Stimulated activated CD4-positive, alpha-beta T cell treated with anti-CD3 and anti-CD28 coated beads, Interleukin-15, amount 100 ng/mL, for 48 hours (primary cell): Measurements from ENCODE around the gene MTARC2.
"Not testable (repeated sequence)": the region's sequence is repeated elsewhere in the genome, so short reads cannot be mapped to it uniquely, and the experiment has no call there.

Experiments
- DNase-seq, 2 donors: peaks; one replicate each; pipeline ENCODE4 v3.0.0-alpha.2; 2020; ENCODE audit warnings: low read depth in 2 of 2

Gene MTARC2

DNA sequence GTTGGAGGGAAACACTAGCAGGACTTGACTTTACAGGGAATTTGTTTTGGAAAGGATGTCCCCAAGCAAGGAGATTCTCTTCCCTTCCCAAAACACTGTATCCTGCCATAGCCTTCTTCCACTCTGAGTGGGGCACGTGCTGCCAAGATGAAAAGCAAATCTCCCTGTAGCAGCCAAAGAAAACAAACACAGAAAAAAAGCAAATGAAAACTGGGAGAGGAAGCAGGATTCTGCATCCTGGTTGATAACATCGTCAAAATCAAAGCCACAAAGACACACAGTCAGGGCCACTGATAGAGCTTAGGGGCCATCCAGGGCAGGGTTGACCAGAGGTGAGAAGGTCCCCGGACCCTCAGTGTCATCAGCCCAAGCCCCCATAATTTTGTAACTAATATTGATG lies 16.0 kb upstream of the MTARC2 start:
- DNase-seq: no peak

DNA sequence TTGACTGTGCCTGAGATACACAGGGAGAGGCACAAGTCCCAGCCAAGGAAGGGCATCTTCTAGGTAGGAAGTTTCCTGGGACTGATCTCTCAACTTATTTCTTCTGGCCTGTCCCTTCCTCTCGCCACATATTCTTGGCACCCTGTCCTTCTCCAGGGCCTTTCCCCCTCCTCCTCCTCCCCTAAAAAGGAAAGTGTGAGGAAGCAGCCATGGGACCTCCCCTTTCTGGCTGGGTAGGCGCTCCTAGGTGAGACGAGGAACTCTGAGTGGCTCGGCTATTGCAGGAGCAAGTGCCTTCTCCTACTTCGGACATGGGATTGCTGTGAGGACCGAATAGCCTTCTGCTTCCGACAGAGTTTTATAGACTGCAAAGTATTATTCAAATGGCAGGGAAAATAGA lies 15.5 kb upstream of the MTARC2 start:
- no peak for DNase-seq

DNA sequence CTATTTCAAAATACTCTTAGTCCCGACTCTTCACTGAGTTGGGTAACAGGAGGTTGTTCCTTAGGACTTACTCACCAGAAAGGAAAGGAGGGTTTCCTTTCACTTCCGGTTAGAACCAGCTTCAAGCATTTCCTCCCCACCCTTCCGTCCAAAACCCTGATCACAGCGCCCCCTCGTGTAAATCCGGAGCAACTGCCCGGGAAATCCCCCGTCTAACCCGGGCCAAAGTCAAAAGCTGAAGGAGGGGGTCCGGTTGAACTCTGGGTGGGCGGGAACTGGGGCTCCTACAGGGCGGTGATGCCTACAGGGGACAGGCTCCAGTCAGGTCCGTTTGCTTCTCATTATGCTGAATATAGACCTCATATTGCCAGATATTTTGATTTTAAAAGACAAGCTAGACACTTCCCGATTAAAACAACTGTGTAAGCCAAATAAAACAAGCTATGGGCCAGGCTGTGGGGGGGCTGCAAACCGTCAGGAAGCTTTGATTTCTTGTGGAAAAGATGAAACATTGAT lies 15.0 kb upstream of the MTARC2 start:
- peak; percentile 61 to 78 for DNase-seq

DNA sequence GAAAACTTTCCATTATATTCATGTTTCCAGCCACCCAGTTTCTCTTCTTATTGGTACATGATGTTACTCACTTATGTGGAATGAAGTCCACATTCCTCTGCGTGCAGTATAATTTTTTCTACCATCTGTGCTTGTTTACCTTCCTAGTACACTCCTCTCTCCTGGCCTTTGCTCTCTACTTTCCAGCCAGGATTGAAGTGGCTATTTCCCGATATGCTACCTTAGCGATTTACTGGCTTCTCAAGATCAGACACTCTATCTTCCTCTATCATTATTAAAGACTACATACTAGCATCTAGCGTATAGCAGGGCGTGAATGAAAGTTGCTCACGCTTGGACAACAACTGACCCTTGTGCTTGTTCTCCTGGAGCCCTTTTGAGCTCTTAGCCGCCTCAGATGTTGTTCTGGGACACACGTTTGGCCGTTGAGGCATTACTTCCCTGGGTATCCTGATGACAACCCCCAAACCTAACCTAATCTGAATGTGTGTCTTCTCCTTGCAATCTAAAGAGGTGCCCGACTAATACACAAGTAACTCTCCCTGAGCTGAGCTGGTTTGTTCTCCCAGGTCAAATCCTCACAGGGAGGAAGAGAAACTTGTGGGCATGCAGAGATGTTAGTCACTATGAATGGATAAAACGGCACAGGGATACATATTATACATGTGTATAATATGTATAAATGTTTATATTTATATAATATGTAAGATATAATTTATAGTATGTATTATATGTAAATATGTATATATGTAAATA lies 13.4 kb upstream of the MTARC2 start:
- DNase-seq: no peak

DNA sequence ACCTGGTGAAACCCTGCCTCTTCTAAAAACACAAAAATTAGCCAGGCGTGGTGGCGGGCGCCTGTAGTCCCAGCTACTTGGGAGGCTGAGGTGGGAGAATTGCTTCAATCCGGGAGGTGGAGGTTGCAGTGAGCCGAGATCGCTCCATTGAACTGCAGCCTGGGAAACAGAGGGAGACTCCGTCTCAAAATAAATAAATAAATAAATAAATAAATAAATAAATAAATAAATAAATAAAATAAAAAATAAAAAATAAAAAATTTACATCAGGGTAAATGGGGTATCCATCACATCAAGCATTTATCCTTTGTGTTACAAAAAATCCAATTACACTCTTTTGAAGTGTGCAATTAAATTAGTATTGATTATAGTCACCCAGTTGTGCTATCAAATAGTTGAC lies 11.8 kb upstream of the MTARC2 start:
- DNase-seq: not testable (repeated sequence)

DNA sequence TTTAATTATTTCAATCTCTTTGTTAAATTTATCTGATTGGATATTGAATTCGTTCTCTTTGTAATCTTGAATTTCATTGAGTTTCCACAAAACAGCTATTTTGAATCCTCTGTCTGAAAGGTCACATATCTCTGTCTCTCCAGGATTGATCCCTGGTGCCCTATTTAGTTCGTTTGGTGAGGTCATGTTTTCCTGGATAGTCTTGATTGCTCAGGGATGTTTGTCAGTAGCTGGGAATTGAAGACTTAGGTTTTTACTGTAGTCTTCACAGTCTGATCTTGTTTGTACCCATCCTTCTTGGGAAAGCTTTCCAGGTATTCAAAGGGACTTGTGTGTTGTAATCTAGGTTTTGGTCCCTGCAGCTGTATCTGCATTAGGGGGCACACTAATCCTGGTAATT lies 6.8 kb upstream of the MTARC2 start:
- DNase-seq: no peak

DNA sequence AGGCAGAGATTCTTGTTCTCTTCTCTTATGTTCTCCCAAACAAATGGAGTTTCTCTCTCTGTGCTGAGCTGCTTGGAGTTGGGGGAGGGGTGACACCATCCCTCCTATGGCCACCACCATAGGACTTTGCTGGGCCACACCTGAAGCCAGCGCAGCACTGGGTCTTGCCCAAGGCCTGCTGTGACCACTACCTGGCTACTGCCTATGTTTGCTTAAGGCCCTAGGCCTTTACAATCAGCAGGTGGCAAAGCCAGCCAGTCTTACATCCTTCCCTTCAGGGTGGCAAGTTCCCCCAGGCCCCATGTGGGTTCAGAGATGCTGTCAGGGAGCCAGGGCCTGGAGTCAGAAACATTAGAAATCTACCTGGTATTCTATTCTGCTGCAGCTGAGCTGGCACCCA lies 6.3 kb upstream of the MTARC2 start:
- no peak for DNase-seq

DNA sequence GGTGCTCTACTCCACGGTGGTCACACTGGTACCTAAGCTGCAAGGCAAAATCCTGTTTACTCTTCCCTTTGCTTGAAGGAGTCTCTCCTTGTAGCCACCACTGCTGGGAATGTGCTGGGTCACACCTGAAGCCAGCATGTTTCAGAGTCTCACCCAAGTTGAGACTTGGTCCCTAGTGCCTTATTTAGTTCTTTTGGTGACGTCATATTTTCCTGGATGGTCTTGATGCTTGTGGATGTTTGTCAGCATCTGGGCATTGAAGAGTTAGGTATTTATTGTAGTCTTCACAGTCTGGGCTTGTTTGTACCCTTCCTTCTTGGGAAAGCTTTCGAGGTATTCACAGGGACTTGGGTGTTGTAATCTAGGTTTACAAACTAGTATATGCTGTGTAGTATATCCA lies 5.6 kb upstream of the MTARC2 start:
- no peak for DNase-seq

DNA sequence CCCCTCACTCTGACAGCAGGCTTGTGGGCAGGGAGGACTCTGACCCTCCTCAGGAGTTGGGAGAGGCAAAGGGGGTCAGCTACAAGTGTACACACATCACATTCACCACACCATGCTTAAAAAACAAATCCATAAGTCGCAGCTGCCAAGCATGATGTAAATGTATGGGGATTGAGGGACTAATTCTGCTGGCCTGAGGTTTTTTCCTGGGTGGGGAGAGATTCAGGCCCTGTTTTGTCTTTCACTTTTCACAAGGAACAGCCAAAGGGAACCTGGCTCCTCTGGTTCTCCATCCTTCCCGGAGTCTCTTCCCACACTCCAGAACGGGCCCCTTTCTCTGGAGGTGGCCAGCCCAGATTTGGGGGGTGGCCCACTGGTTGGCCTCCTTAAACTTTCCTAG lies 1.3 kb upstream of the MTARC2 start:
- DNase-seq: no peak

DNA sequence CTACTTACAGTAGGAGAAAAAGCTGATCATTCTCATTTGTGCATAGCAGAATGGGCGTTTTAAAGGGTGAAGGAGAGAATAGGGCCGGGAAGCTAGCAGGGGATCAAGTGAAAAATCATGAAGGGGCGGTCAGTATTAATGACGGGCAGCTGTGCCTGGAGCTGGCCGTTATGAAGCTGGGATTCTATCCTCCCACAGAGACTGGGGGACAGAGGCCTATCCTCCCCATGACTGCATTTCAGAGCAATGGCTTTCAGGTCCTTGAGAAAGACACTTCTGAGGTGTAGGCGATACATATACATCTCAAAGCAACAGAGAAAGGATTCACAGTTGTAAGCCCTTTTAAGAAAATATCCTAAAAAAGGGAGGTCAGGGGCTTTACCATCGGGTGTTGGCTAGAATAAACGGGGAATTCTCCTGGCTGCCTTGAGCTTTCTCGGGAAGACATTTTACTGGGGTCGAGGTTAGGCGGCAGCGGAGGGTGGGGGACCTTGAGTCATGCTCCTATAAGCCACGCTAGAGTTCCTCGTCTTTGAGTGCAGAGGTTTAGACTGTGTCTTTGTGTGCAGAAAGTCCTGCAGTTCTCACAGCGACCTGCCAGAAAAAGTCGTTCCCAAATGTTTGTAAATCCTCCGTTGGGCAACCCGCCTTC lies 559 bp upstream of the MTARC2 start:
- DNase-seq: no peak

DNA sequence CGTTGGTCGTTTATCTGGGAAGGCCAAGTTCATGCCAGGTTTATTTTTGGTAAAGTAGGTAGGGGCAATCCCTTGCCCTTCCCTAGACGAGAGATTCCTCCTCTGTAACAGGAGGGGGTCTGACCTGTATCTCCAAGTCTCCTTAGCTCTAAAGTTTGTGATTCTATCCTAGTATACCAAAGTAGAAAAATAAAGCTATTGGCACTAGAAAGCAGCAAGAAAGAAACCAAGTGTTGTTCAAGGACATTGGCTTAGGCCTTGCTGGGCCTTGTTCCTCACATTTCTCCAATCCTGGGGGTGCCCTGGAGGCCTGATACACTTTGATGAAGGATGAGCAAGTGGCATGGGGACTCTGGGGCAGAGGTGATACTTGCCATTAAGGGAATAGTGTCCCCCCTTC lies 814 bp downstream of the MTARC2 start:
- no peak for DNase-seq

DNA sequence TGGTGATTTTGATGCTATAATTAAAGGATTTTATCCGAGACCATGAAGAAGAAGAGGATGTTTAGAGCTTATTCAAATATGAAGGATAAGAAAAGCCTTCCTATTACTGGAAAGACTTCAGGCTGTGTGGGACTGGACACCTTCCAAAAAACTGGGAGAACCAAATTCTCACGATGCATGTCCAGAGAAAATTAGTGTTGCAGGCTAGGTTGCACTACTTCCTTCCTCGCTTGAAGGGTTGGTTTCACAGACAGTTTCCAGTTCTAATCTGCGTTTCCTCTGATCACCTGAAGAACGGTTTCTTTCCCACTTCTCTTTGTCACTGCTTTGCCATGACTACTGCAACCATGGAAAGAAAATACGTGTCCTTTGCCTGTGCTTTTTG lies 2.0 kb downstream of the MTARC2 start:
- no peak for DNase-seq

DNA sequence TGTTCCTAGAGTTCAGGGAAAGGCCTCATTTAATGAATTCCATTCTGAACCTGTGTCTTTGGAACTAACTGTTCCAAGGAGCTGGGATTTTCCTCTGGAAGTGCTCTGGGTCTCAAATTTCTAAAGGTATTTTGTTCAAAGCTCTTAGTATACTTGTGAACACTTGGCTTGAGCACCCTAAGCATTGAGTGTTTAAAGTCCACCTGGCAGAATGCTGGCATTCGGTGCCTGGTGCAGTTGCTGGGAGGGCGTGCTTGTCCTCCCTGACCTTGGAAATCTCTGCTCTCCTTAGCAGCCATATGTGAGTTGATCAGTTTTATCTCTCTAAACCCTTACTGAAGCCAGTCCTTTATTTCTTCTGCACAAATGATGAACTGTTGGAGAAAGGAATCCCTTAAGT lies 3.0 kb downstream of the MTARC2 start:
- no peak for DNase-seq

DNA sequence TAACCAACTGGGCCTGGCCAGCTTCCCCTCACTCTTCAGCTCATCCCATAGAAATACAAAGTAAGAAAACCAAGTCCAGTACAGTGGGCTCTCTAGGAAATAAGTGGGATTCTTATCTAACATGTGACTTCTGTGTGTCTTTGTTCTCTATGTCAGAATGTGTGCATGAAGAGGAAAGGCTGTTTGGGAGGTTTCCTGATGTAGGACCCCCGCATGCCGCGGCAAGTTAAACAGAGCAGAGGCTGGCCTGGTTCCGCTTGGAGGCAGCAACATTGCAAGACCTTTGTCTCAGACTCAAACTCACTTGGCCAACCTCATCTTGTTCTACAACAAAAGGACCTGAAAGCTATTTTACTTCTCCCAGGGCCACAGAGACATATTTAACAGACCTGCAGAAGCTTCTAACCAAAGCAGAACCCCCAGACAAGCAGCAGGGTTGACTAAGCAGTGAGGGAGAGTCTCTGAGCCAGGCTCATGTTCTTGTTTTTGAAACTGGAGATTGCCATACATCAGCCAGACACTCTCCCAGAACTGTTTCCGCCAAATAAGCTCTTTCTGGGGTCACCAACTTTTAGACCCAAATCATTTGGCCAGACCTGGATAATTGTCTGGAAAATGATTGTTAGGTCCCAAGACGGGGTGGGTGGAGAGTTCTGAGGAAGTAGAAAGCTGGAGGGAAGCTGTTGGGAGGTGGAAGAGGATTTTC lies 6.2 kb downstream of the MTARC2 start:
- no peak for DNase-seq

DNA sequence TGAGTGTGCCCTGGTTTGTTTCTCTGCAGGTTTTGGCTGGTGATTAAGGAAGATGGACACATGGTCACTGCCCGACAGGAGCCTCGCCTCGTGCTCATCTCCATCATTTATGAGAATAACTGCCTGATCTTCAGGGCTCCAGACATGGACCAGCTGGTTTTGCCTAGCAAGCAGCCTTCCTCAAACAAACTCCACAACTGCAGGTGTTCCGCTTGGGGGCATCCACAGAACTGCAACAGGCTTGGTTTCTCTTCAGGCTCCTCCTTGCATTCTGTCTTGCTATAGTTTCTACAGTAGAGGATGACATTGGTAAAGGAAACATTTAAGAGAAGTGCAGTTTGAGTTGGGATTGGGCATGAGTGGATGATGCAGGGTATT lies 6.8 kb downstream of the MTARC2 start:
- DNase-seq: no peak

DNA sequence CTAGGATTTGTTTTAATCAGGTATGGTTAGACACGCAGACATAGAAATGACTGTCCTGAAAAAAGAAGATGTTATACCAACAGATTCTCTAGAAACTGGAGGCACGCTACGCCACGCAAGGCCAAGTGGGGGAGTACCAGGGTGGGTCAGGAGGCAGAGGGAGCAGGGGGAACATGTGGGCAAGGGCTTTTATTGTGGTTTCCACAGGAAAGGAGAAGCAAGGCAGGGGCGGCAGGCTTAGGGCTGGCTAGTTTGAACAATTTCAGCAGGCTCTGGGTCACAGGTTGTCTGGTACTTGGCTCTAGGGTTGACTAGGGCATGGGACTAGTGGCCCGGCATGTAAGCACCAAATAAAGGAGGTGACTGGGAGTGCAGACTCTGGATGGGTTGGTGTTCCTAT lies 7.2 kb downstream of the MTARC2 start:
- DNase-seq: no peak

DNA sequence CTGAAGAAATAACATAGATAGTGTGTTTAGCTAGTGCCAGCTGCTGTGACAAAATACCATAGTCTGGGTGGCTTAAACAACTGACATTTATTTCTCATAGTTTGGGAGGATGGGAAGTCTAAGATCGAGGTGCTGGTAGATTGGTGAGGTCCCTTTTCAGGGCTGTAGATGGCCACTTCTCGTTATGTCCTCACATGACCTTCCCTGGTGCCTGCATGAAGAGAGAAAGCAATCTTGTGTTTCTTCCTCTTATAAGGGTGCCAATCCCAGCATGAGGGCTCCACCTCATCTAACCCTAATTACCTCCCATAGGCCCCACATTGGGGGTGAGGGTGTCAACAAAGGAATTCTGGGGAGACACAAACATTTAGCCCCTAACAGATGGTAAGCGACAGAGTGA lies 9.3 kb downstream of the MTARC2 start:
- no peak for DNase-seq

DNA sequence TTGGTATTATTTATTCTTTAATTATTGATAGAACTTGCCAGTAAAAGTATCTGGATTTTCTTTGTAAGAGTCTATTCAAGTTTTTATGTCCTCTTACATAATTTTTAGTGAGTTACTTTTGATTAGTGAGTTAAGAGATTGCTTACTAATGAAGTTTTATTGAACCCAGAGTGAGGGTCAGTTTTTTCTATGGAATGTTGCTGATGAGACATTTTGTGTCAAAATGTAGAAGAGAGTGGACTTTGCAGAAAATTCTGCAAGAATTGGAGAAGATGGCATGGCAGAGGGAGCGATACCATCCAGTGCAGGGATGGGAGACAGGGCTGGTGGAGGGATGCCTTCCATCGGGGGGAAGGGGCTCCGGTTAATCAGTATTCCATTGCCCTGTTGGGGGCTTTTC lies 11.0 kb downstream of the MTARC2 start:
- DNase-seq: no peak

DNA sequence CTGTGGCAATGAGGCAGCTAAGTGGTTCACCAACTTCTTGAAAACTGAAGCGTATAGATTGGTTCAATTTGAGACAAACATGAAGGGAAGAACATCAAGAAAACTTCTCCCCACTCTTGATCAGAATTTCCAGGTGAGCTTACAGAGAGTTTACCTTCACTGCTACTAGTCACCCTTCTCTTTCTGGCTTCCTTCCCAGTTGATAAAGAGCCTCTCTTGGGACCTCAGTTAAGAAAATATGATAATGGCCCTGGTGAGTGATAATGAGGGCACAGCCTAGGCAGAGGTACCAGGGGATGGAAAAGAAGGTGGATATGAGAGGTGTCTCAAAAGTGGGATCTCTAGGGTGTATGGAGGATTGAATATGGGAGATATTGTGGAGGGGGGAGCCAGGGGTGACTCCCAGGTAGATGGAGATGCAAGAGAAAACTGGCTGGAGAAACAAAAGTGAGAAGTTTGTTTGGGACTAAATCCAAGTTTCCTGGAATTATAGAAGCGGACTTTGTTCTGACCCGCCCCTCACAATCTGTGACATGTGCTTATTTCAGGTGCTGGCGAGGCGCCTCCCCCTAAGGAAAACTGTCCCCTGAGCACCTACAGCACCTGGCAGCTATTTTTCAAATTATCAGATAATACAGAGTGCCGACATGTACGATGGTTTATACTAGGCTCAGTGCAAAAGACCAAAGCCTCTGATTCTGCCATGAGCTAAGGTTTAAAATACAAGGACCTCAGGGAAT lies 13.7 kb downstream of the MTARC2 start:
- DNase-seq: no peak

DNA sequence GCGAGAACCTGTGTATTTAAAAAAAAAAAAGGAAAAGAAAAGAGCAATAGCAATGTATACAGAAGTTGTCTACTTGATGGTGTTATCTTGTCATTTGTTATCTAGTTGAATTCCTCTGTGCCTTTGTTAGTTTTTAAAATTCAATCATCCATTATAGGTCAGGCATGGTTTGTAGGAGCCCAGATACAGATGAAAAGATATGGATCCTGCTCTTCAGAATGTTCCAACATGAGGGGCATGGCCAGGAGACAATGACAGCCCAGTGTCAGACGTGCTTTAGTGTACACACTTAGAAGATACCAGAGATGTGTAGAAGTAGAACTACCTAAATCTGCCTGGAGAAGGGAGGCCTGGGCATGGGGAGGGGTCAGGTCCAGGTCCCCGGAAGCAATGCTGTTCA lies 16.6 kb downstream of the MTARC2 start:
- DNase-seq: no peak

DNA sequence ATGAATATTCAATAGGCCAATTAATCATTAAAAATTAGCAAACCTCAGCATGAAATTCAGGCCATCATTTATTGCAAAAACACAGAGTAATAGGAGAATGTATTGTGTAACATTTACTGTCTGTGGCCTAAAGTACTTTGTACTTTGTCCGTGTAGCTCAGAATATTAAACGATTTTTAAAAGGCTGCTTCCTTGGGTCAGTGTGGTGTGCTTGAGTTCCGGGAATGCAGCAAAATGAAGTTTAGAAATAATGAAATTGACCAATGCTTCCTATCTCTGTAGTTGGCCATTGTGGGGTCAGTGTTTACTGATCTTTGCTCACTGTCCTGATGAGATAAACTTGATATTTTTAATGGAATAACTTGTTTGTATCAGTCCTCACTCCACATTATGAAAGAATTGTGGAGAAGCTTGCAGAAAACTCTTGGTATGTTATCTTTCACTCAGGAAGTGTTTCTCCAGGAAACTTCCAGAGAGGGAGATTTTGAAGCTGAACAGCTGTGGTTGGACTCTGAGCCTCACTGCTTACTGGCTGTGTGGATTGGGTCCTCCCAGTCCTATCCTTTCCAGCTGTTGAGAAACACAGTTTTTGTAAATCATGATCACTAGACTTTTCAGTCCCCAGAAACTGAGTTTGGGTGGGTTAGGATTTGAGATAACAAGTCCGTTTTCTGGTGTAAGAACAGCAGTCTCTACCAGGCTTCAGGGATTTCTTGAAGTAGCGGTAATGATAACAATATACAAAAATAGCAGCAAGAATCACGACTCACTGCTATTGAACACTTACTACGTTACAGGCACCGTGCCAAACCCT lies 19.4 kb downstream of the MTARC2 start:
- DNase-seq: no peak
